ENCODE data around the gene TMEM63C. TPM values are rescaled to one million over a fixed set of nuclear protein-coding genes. Genes with fewer than 3 reads are reported as not detected.

The TMEM63C gene
- total and polyA plus RNA-seq, 2 donors (not counting 3 experiments of a cell fraction or from before 2014, with no cell fraction given): not detected

GRCh38 chr14:77200406-77200985, 18.9 kb downstream of the TMEM63C start:
- no peak for FAIRE-seq
- Histone ChIP-seq H3K27me3 (ENCODE audit: control insufficient read depth in 2 of 2, insufficient read depth in 2 of 2, low read length in 2 of 2) (no peaks in the 10 kb centered on the region), H3K36me3 (ENCODE audit: control insufficient read depth in 2 of 2, extremely low read depth in 1 of 2, insufficient read depth in 2 of 2, low read length in 2 of 2) (no peaks in the 10 kb centered on the region), H3K79me2 (ENCODE audit: control insufficient read depth, insufficient read depth, low read length) (no peaks in the 10 kb centered on the region), H2AFZ (ENCODE audit: low read depth, low read length) (no peak overlapping the region), H3K4me1 (ENCODE audit: control insufficient read depth, extremely low read depth, insufficient read depth, low read length) (no peaks in the 10 kb centered on the region), H3K9me1 (replicated peaks; ENCODE audit: control insufficient read depth, extremely low read depth, insufficient read depth, low read length) (no peaks in the 10 kb centered on the region), H4K20me1 (replicated peaks; ENCODE audit: control insufficient read depth, extremely low read depth, insufficient read depth, low read length) (no peaks in the 10 kb centered on the region), H3K4me2 (ENCODE audit: insufficient read depth, low read length) (no peak overlapping the region), H3K9me3 (replicated peaks; ENCODE audit: control insufficient read depth, insufficient read depth, low read length) (no peaks in the 10 kb centered on the region), H3K9ac (replicated peaks; ENCODE audit: extremely low read depth, insufficient read depth, low read length) (no peak overlapping the region), H3K27ac (ENCODE audit: insufficient read depth, low read depth, low read length) (no peak overlapping the region), H3K4me3 (replicated peaks in 1 of 3; ENCODE audit: insufficient read depth in 1 of 3, low read depth in 1 of 3, low read length in 3 of 3) (no peak overlapping the region)
- TF ChIP-seq MAX (IDR thresholded peaks at IDR 0.05; ENCODE audit: insufficient read depth, insufficient read length): no peak
- no peak for TF ChIP-seq JUN (IDR thresholded peaks at IDR 0.05; ENCODE audit: borderline replicate concordance, insufficient read depth, insufficient read length, low read depth)
- TF ChIP-seq CTCF (IDR thresholded peaks at IDR 0.05; ENCODE audit: extremely low read depth in 1 of 2, insufficient read depth in 1 of 2, low read depth in 1 of 2, low read length in 2 of 2): no peak
- TF ChIP-seq POLR2AphosphoS5 (IDR thresholded peaks at IDR 0.05; ENCODE audit: insufficient read depth, low read depth, low read length): no peak
- no peak for TF ChIP-seq FOS (IDR thresholded peaks at IDR 0.05; ENCODE audit: borderline replicate concordance, insufficient read depth, low read length)
- TF ChIP-seq EZH2 (IDR thresholded peaks at IDR 0.05; ENCODE audit: borderline replicate concordance, low read depth, low read length, severe bottlenecking): no peak
- TF ChIP-seq POLR2A (IDR thresholded peaks at IDR 0.05; ENCODE audit: low read depth, low read length): no peak
- TF ChIP-seq GATA2 (IDR thresholded peaks at IDR 0.05; ENCODE audit: insufficient read depth, insufficient read length, low read depth, low read length): no peak
- no peak for TF ChIP-seq MYC (IDR thresholded peaks at IDR 0.05; ENCODE audit: low read depth, low read length)
- ChIA-PET POLR2A (no interaction called here), CTCF (no interaction called here)
- intact Hi-C loops (cut with micrococcal nuclease): no loop called here
- dilution Hi-C loops (cut with MboI; ENCODE audit: extremely low pct_ligation_motif_present, low sequenced_read_pairs): no loop called here
- DNase-seq (ENCODE audit: low read depth, low spot score): no peak
- BruUV-seq (replicated peaks): no TSS peak
